Cardiac muscle cell (in vitro differentiated cells and primary cell): Measurements from ENCODE around the gene IL17RE. TPM values are rescaled to one million over a fixed set of nuclear protein-coding genes. Genes with fewer than 3 reads are reported as not detected.

Experiments used
- DNase-seq, 2 donors: peaks; one replicate each; pipeline versions ENCODE4 v3.0.0 to v3.0.0-alpha.2; 2010 to 2017; ENCODE audit warnings: low read depth in 1 of 2, low spot score in 1 of 2
- H3K27ac ChIP-seq: fragments of 200-600 bp; sonication (generic); 2 replicates; pipeline ENCODE4 v1.5.1; 2016
- H3K27me3 ChIP-seq: fragments of 200-600 bp; sonication (generic); 2 replicates; pipeline ENCODE4 v1.6.0; 2016; ENCODE audit warnings: control low read depth
- H3K36me3 ChIP-seq: fragments of 200-600 bp; sonication (generic); 2 replicates; pipeline ENCODE4 v1.5.1; 2016; ENCODE audit warnings: control low read depth
- H3K4me1 ChIP-seq: fragments of 200-600 bp; sonication (generic); 2 replicates; pipeline ENCODE4 v1.8.1; 2017; ENCODE audit warnings: low read depth, mild to moderate bottlenecking, mixed run types
- H3K4me3 ChIP-seq: fragments of 200-600 bp; sonication (generic); 2 replicates; pipeline ENCODE4 v1.5.1; 2016; ENCODE audit warnings: mild to moderate bottlenecking
- H3K9me3 ChIP-seq: fragments of 200-600 bp; sonication (generic); 2 replicates; pipeline ENCODE4 v1.5.1; 2017; ENCODE audit warnings: low read depth, mild to moderate bottlenecking, control low read depth
- CTCF ChIP-seq: IDR thresholded peaks from 2 replicates; pipeline ENCODE4 v1.5.1; 2012; ENCODE audit warnings: low read depth, mild to moderate bottlenecking, low read length
- polyA plus RNA-seq: library from polyadenylated mRNA; unstranded; fragments of >200 nt; fragmentation: Nextera tagmentation; extraction: Ambion mirVana; gene quantifications from 2 replicates; pipeline ENCODE4 v1.2.1, GENCODE V29; 2016
- total RNA-seq: library from RNA; depleted of rRNA; stranded (reverse); fragments of >200 nt; gene quantifications from 2 replicates; pipeline ENCODE4 v1.2.3, GENCODE V29; 2016

Gene IL17RE
- total and polyA plus RNA-seq, 2 experiments from 2014 or later = 1.2 to 1.3 TPM

- peak within 1 kb of the TSS; percentile 27 for H3K4me3 ChIP-seq
- peaks cover 16% of the 10 kb centered on the region for H3K4me1 ChIP-seq
- H3K9me3 ChIP-seq = no peaks in the 10 kb centered on the region
- H3K27ac ChIP-seq = peak within 1 kb of the TSS; percentile 52
- no peaks in the 10 kb centered on the region for H3K27me3 ChIP-seq
- peak; percentile 85 to 87 for DNase-seq
- no peak for TF ChIP-seq CTCF
- H3K36me3 ChIP-seq = peaks cover 2% of the 10 kb centered on the region
Measured at GRCh38 chr3:9916734-9917680, 14.4 kb downstream of the IL17RE start, which contains the start of gene IL17RC. Gene IL17RC (plus strand): TSS chr3:9917098. CDS start chr3:9917316, 218 bp downstream.

- Histone ChIP-seq H3K27ac (no peak overlapping the region), H3K9me3 (no peaks in the 10 kb centered on the region), H3K36me3 (peaks cover 2% of the 10 kb centered on the region), H3K4me3 (no peak overlapping the region), H3K4me1 (peaks cover 16% of the 10 kb centered on the region), H3K27me3 (no peaks in the 10 kb centered on the region)
- TF ChIP-seq CTCF = no peak
- DNase-seq = no peak
Measured at GRCh38 chr3:9917820-9918219, 15.2 kb downstream of the IL17RE start.

GRCh38 chr3:9918261-9919038 lies 15.8 kb downstream of the IL17RE start:
- peaks cover 16% of the 10 kb centered on the region for H3K4me1 ChIP-seq
- H3K9me3 ChIP-seq = no peaks in the 10 kb centered on the region
- peaks cover 2% of the 10 kb centered on the region for H3K36me3 ChIP-seq
- no peak for TF ChIP-seq CTCF
- no peaks in the 10 kb centered on the region for H3K27me3 ChIP-seq
- no peak for DNase-seq
- no peak overlapping the region for H3K4me3 ChIP-seq
- no peak overlapping the region for H3K27ac ChIP-seq

- H3K4me1 ChIP-seq = no peaks in the 10 kb centered on the region
- no peak for TF ChIP-seq CTCF
- no peaks in the 10 kb centered on the region for H3K36me3 ChIP-seq
Measured at GRCh38 chr3:9928158-9928557, 25.5 kb downstream of the IL17RE start.

GRCh38 chr3:9930804-9931418 lies 28.3 kb downstream of the IL17RE start:
- no peak for TF ChIP-seq CTCF
- no peaks in the 10 kb centered on the region for H3K27me3 ChIP-seq
- no peaks in the 10 kb centered on the region for H3K36me3 ChIP-seq
- no peaks in the 10 kb centered on the region for H3K9me3 ChIP-seq
- DNase-seq = no peak
- H3K4me3 ChIP-seq = no peak overlapping the region
- H3K27ac ChIP-seq = no peak overlapping the region
- H3K4me1 ChIP-seq = no peaks in the 10 kb centered on the region

More at GRCh38 chr3:9928158-9928557, 25.5 kb downstream of the IL17RE start:
- no peaks in the 10 kb centered on the region for H3K9me3 ChIP-seq
- no peaks in the 10 kb centered on the region for H3K27me3 ChIP-seq
- H3K27ac ChIP-seq = no peak overlapping the region
- H3K4me3 ChIP-seq = no peak overlapping the region
- no peak for DNase-seq
